GM12875 (cell line): ENCODE measurements around the gene PSMD2.

Experiments
- H3K4me3 ChIP-seq: one replicate; pipeline ENCODE4 v1.5.1; 2011; ENCODE audit warnings: low read depth, low read length, control low read depth
- CTCF ChIP-seq: IDR thresholded peaks from 2 replicates; pipeline ENCODE4 v1.5.1; 2011; ENCODE audit warnings: low read depth, mild to moderate bottlenecking, control low read depth, inconsistent platforms, low read length, moderate library complexity, borderline replicate concordance; ENCODE audit not compliant: insufficient read depth

PSMD2 gene

DNA sequence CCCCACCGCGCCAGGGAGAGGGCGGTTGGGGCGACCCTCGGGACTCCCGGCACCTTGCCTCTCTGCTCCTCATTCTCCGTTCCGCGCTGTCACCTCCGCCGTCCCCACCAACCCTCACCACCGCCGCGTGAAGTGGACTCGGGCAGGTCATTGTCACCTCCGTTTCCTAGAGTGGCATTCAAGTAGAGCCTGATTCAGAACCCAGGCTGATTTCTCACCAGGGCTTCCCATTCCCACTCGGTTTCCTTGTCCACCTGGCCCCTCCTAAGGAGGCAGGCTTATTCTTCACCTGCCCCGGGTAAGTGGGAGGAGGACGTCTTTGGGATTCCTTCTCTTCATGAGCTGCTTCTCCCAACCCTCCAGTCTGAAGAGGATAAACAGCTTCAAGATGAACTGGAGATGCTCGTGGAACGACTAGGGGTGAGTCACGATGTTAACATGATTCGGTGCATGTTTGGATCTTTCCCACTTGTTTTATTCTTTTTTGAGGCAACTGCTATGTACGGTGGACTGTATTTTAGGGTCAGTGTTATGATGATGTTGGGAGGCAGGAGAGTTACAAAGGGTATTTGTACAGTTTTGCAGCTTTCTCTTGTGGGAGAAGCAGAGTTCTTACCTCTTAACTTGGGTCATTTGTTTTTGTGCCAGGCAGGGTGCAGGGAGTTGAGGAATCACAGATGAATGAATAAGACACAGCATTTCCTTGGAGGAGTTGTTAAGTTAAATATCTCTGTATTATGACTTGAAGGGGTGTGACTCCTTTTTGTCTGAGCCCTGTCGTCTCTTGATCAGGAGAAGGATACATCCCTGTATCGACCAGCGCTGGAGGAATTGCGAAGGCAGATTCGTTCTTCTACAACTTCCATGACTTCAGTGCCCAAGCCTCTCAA lies 692 bp downstream of the PSMD2 start:
- no peak for TF ChIP-seq CTCF

GRCh38 chr3:184300378-184300720 lies 1.3 kb downstream of the PSMD2 start:
- H3K4me3 ChIP-seq = no peak overlapping the region
- no peak for TF ChIP-seq CTCF

More for the DNA sequence above, 692 bp downstream of the PSMD2 start:
- peak overlapping the region; percentile 96 for H3K4me3 ChIP-seq

- no peak overlapping the region for H3K4me3 ChIP-seq
- TF ChIP-seq CTCF = peak; percentile 20; the same call in 1 of the 2 replicates
Measured at GRCh38 chr3:184305577-184305976, 6.5 kb downstream of the PSMD2 start.

DNA sequence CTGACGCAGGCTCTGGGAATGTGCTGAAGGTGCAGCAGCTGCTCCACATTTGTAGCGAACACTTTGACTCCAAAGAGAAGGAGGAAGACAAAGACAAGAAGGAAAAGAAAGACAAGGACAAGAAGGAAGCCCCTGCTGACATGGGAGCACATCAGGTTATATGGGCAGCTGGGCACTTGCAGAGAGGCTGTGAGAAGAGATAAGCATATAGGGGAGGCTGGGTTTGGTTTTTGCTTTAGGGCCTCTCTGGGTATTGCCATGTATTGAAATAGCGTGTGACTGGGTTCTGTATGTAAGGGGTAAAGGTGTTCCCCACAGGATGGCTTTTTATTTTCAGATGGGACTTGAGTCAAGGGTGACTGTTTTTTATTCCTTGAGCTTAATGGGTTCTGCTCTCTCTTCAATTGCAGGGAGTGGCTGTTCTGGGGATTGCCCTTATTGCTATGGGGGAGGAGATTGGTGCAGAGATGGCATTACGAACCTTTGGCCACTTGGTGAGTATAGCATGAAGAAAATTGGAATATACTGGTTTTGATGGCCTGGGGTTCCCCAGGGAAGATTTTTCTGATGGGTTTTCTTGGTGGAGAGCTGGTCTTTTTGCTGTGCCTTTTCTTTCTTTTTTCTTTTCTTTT lies 7.4 kb downstream of the PSMD2 start:
- TF ChIP-seq CTCF = no peak
- H3K4me3 ChIP-seq = no peak overlapping the region

GRCh38 chr3:184307915-184308314 lies 8.9 kb downstream of the PSMD2 start:
- H3K4me3 ChIP-seq = no peak overlapping the region
- TF ChIP-seq CTCF = no peak

GRCh38 chr3:184308744-184309143 lies 9.7 kb downstream of the PSMD2 start:
- no peak for TF ChIP-seq CTCF
- no peak overlapping the region for H3K4me3 ChIP-seq

DNA sequence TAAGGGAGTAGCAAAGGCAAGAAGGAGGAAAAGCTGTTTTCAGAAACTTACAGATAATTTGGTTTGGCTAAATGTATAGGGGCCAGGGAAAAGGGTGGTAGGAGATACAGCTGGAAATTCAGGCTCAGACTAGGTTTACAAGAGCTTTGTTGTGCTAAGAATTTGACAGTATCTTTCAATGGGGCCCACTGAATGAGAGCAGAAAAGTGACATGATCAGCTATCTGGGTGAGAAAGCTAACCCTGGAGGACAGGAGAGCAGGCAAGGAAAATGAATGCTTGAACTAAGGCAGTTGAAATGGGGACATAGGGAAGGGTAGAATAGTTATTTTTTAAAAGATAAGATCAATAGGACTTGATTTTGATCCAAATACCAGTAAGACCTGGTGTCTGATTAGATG lies 12.6 kb downstream of the PSMD2 start:
- TF ChIP-seq CTCF = no peak
- H3K4me3 ChIP-seq = no peak overlapping the region
